HFF-Myc (cell line): Measurements from ENCODE around the gene TNIK.

ENCODE experiments used
- DNase-seq: peaks from one replicate; pipeline ENCODE4 v3.0.0-alpha.2; 2011; ENCODE audit warnings: low read depth; ENCODE audit errors: extremely low read depth
- H3K4me3 ChIP-seq: replicated peaks from 2 replicates; pipeline ENCODE4 v1.5.1; 2011; ENCODE audit warnings: low read depth, mild to moderate bottlenecking, control low read depth, low read length
- TF ChIP-seq, protein P1 (sequence below): IDR thresholded peaks from 2 replicates; pipeline ENCODE4 v1.5.1; 2012; ENCODE audit warnings: mild to moderate bottlenecking, low read depth, low read length, control low read depth; ENCODE audit errors: missing control alignments

Gene TNIK

DNA sequence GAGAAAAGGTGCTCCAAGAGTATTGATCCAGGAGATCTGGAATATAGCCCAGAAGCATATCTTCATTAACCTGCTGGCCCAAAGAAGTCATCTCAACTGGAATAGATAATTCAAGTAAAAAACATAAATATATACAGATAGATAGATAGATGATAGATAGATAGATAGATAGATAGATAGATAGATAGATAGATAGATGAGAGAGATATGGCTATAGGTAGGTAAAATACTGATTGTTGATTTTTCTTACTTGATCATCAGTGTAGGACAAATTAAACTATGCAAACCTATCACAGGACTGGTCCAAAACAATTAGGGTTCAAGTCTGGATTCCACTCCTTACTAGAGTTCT is 83.6 kb downstream of the TNIK start:
- TF ChIP-seq, protein P1, sequence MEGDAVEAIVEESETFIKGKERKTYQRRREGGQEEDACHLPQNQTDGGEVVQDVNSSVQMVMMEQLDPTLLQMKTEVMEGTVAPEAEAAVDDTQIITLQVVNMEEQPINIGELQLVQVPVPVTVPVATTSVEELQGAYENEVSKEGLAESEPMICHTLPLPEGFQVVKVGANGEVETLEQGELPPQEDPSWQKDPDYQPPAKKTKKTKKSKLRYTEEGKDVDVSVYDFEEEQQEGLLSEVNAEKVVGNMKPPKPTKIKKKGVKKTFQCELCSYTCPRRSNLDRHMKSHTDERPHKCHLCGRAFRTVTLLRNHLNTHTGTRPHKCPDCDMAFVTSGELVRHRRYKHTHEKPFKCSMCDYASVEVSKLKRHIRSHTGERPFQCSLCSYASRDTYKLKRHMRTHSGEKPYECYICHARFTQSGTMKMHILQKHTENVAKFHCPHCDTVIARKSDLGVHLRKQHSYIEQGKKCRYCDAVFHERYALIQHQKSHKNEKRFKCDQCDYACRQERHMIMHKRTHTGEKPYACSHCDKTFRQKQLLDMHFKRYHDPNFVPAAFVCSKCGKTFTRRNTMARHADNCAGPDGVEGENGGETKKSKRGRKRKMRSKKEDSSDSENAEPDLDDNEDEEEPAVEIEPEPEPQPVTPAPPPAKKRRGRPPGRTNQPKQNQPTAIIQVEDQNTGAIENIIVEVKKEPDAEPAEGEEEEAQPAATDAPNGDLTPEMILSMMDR, result no peak
- no peak for DNase-seq
- H3K4me3 ChIP-seq, result no peak overlapping the region

DNA sequence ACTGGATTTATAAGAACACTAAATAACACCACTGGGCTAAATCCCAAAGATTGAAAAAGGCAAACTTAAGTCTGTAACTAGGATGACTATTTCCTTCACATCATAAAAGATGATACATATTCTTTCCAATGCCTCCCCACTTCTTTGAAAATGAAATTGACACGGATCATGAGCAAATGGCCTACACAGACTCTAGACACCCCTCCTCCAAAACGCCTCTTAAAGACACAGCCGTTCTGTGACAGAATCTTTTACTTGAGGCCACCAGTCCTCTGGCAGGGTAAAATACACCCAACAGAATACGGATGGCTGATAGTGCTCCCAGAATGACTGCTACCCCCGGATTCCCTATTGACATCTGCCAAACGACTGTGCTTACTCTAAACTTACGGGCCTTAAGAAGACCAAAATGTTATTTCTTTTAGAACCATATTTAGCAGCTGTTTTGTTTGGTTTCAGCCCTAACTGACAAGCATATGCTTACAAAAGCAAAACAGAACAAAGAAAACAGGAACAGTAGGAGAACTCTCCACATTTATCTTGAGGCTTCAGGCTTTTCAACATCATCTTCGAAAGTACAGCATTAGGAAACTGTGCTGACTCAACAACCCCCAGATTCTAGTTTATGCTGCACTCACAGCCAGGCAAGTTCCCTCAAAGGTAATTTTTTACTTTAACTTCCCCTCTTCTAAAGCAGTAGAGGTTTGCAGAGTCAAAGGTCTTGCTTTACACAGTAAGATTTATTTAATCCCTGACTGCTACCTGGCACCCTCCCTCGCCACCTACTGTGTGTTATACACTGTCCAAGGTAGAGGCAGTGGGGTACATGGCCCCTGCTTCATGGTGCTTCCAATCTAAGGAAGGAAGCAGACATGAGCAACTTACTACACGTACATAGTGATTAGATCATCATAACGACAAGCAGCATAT is 84.3 kb downstream of the TNIK start:
- no peak for DNase-seq
- H3K4me3 ChIP-seq, result no peak overlapping the region
- TF ChIP-seq, protein P1, result no peak

DNA sequence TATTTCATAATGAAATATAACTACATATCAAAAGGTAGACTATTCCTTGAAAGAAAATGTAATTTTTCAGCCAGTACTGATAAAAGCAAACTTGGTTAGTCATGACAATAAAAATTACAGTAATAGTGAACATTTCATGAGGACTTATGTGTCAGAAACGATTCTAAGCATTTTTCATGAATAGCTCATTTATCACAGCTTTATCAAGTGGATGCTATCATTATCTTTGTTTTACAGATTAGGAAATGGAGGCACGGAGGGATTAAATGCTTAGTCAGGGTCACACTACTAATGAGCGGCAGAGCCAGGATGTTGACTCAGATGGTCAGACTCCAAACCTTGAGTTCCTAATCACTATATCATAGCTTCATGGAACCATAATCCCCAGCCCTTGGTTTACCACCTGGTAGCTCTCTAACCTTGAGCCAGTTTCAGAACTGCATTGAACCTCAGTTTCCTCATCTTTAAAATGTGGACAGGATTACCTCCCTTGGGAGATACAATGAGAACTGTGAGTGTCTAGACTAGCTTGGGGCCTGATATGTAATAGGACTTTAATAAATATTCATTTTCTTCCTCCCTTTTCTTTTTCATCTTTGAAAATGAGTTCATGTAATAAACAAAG is 85.4 kb downstream of the TNIK start:
- TF ChIP-seq, protein P1, result no peak
- no peak for DNase-seq
- no peak overlapping the region for H3K4me3 ChIP-seq

DNA sequence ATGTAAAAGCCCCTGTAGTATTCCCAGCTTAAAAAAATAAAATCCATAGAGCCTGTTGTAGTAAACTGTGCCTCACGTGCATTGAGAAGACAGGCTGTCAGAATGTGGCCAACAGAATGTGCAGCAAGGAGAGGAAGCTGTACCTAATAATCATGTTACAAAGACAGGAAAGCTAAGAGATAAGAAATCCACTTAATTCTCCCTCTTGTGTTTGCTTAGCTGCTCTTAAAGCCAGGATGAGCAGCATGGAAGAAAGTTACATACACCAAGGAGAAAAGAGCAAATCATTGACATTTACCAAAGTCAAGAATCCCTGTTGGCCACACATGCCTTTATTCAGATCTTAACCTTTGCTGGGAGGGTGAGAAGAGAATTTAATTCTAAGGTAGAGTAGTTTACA is 85.9 kb downstream of the TNIK start:
- DNase-seq, result no peak
- H3K4me3 ChIP-seq, result no peak overlapping the region
- TF ChIP-seq, protein P1, result no peak

DNA sequence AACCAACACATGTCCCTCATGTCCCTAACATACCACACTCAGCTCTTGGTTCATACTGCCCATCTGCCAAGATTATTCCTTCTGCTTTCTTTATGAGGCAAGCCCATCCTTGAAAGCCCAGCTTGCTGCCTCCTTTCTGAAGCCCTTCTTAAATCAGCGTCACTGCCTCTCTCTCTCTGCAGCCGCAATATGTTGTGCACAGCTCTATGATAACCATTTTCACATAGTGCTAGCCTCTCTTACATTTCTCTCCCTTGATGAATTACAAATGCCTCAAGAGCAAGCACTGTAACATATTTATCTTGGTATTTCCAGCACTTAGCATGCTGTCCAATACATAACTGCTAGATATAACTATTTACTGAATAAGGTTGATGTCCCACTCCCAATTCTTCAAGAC is 86.5 kb downstream of the TNIK start:
- DNase-seq, result no peak
- H3K4me3 ChIP-seq, result no peak overlapping the region
- TF ChIP-seq, protein P1, result no peak

DNA sequence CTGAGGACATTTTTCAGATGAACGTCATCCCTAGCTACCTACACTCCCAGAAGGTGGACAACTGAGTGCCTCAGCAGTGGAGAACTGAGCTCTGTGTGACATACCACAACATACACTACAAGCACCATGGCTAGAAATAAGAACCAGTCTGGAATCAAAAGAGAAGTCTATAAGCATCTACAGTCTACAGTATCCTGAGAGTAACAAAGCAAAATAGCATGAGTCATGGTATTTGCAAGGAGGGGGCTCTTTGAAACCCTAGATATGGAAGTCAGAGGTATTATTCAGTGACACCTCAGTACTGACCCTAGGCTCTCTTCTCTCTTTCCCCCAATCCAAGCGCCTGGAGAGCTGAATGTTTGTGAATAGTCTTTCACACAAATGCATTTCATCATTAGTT is 87.5 kb downstream of the TNIK start:
- DNase-seq, result no peak
- H3K4me3 ChIP-seq, result no peak overlapping the region
- TF ChIP-seq, protein P1, result no peak
